GM12865 (cell line): Measurements from ENCODE around the gene RAB11FIP3.
"Not testable (repeated sequence)": the region's sequence is repeated elsewhere in the genome, so short reads cannot be mapped to it uniquely, and the experiment has no call there.

Experiments
- DNase-seq: peaks from one replicate; pipeline ENCODE4 v3.0.0; 2010; ENCODE audit warnings: low read depth
- H3K4me3 ChIP-seq: 2 replicates; pipeline ENCODE4 v1.5.1; 2011; ENCODE audit warnings: mild to moderate bottlenecking, low read depth, low read length, control low read depth
- TF ChIP-seq, protein P1 (sequence below): IDR thresholded peaks from 2 replicates; pipeline ENCODE4 v1.5.1; 2011; ENCODE audit warnings: low read length, control low read depth, low read depth, inconsistent platforms; ENCODE audit not compliant: insufficient read depth; ENCODE audit errors: missing control alignments

Gene RAB11FIP3

GRCh38 chr16:482468-483185, 57.2 kb downstream of the RAB11FIP3 start:
- no peak overlapping the region for H3K4me3 ChIP-seq
- no peak for DNase-seq
- TF ChIP-seq, protein P1, sequence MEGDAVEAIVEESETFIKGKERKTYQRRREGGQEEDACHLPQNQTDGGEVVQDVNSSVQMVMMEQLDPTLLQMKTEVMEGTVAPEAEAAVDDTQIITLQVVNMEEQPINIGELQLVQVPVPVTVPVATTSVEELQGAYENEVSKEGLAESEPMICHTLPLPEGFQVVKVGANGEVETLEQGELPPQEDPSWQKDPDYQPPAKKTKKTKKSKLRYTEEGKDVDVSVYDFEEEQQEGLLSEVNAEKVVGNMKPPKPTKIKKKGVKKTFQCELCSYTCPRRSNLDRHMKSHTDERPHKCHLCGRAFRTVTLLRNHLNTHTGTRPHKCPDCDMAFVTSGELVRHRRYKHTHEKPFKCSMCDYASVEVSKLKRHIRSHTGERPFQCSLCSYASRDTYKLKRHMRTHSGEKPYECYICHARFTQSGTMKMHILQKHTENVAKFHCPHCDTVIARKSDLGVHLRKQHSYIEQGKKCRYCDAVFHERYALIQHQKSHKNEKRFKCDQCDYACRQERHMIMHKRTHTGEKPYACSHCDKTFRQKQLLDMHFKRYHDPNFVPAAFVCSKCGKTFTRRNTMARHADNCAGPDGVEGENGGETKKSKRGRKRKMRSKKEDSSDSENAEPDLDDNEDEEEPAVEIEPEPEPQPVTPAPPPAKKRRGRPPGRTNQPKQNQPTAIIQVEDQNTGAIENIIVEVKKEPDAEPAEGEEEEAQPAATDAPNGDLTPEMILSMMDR: no peak

DNA sequence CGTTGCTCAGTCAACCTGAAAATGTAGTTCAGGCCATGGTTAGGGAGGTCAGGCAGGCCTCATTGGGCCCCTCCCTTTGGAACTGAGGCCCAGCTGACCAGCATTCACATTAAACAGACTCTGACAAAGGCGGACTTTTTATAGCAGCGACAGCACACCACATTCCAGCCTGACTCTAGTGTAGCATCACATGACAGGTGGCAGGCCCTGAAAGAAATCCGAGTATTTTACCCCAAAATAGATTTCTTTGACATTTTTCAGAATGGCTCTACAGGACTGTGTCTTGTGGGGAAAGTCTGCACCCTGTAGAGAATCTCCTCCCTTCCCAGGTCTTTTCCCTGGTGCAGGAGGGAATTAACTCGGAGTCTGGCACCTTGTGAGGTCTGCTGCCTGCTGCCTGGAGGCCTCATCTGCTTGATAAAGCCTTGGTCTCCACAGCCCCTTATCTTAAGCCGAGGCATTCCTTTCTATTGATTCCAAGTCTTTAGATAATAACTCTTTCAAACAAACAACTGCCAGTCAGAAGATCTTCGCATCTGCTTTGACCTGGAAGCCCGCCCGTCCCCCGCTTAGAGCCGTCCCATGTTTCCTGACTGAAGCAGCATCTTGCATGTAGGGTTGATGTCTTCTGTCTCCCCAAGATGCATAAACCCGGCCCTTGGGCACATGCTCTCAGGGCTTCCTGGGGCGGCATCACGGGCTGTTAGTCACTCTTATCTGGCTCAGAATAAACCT, 58.1 kb downstream of the RAB11FIP3 start:
- no peak for DNase-seq
- H3K4me3 ChIP-seq: no peak overlapping the region
- TF ChIP-seq, protein P1: no peak

GRCh38 chr16:489606-490005, 64.2 kb downstream of the RAB11FIP3 start:
- TF ChIP-seq, protein P1: no peak
- H3K4me3 ChIP-seq: no peak overlapping the region
- no peak for DNase-seq

DNA sequence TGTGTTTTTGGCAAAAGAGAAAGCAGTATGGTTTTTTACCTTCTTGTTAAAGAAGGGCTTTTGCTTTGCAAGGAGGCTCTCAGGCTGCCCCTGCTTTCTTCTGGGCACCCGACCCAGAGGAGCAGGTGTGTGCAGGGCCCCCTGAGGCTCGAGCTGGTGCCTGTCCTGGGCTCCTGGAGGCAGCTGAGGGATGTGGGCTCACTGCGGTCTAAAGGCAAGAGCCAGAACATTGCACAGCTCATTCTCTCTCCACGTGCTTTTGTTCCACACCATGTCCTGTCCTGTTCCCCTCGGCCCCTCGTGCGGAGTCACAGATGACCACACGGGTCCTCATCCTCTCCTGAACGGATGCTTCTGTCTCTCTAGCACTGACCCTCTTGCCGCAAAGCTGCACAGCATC, 65.3 kb downstream of the RAB11FIP3 start:
- DNase-seq: no peak
- TF ChIP-seq, protein P1: no peak
- H3K4me3 ChIP-seq: no peak overlapping the region

- H3K4me3 ChIP-seq: peak overlapping the region; percentile 70
- DNase-seq: peak; percentile 88
- TF ChIP-seq, protein P1: no peak
Measured at GRCh38 chr16:491220-491919, 65.9 kb downstream of the RAB11FIP3 start.

- peak; percentile 66 for DNase-seq
- TF ChIP-seq, protein P1: no peak
Measured at GRCh38 chr16:492211-492875, 66.9 kb downstream of the RAB11FIP3 start.

DNA sequence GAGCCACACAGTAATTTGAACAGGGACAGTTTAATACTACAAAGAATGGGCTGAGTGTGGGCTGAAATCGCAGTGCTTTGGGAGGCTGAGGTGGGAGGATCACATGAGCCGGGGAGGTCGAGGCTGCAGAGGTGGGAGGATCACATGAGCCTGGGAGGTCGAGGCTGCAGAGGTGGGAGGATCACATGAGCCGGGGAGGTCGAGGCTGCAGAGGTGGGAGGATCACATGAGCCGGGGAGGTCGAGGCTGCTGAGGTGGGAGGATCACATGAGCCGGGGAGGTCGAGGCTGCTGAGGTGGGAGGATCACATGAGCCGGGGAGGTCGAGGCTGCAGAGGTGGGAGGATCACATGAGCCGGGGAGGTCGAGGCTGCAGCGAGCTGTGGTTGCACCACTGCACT, 69.2 kb downstream of the RAB11FIP3 start:
- DNase-seq, H3K4me3 ChIP-seq: not testable (repeated sequence)

More at GRCh38 chr16:492211-492875, 66.9 kb downstream of the RAB11FIP3 start:
- H3K4me3 ChIP-seq: peak overlapping the region; percentile 70
